GM19455 (cell line): ENCODE results near the gene TFF1.

ENCODE experiments used
- ATAC-seq: cut with Tn5 transposase; IDR thresholded peaks from one replicate; pipeline ENCODE4 v1.9.1; 2021; ENCODE audit not compliant: unreplicated experiment

The TFF1 gene

GRCh38 chr21:42319851-42320572 lies 46.3 kb downstream of the TFF1 start:
- ATAC-seq, result no peak

GRCh38 chr21:42319376-42319775 lies 47.0 kb downstream of the TFF1 start:
- no peak for ATAC-seq

- ATAC-seq, result no peak
Observed at GRCh38 chr21:42317826-42318746, 48.2 kb downstream of the TFF1 start.

- ATAC-seq, result no peak
Observed at GRCh38 chr21:42317341-42317741, 49.0 kb downstream of the TFF1 start.

GRCh38 chr21:42316891-42317290 lies 49.4 kb downstream of the TFF1 start:
- no peak for ATAC-seq

- ATAC-seq, result no peak
Observed at GRCh38 chr21:42315296-42315891, 50.9 kb downstream of the TFF1 start, which contains the start of gene TFF3. TSS of gene TFF3 (minus strand) at chr21:42315409. CDS start at chr21:42315374, 35 bp downstream.

GRCh38 chr21:42314616-42315295 lies 51.6 kb downstream of the TFF1 start:
- no peak for ATAC-seq

GRCh38 chr21:42313501-42313969 lies 52.8 kb downstream of the TFF1 start:
- no peak for ATAC-seq

- ATAC-seq, result no peak
Observed at GRCh38 chr21:42312626-42313104, 53.7 kb downstream of the TFF1 start.
